Germinal center (tissue), 1 donor: ENCODE results near the gene BMI1.
"Not testable (repeated sequence)": the region's sequence is repeated elsewhere in the genome, so short reads cannot be mapped to it uniquely, and the experiment has no call there.

Experiments used
- DNase-seq: peaks from one replicate; pipeline ENCODE4 v3.0.0; 2012; ENCODE audit warnings: mixed read lengths, low spot score

The BMI1 gene

DNA sequence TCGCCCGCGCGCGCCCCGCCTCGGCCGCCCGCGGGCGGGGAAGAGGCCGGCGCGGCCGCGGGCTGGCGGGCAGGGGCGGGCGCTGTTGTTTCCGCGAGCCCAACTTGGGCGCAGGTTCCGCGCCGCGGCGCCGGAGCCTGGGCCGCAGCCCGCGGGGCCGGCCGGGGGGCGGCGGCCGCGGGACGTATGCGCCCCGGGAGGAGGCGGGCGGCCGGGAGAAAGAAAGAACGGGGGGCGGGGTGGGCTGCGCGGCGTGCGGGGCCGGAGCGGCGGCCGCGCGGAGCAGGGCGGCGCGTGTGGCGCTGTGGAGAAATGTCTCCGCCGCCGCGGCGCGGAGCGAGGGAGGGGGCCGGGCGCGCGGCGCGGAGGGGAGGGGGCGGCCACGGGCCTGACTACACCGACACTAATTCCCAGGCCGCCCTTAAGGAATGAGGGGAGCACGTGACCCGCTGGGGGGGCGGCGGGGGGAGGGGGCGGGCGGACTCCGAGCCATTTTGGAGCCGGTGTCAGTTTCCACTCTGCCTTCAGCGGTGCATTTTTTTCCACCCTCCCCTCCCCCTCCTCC, at the start of gene BMI1:
TSS of gene BMI1 (plus strand) at position 509 of the 565 bp plus-strand sequence. CDS start 5,351 bp downstream, outside the sequence.
- DNase-seq: peak; percentile 56

DNA sequence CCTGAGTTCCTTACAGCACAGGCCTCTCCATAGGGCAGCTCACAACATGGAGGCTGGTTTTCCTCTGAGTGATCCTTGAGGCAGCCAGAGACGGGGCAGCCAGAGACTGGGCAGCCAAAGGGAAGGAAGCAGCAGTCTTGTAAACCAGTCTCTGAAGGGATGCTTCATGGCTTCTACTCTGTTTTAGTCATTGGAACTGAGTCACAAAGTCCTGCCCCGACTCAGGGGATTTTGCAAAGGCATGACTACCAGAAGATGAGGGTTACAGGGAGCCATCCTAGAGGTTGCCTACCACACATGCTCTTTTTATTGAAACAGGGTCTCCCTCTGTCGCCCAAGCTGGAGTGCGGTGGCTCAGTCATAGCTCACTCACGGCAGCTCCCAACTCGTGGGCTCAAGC, 49.1 kb upstream of the BMI1 start:
- no peak for DNase-seq

DNA sequence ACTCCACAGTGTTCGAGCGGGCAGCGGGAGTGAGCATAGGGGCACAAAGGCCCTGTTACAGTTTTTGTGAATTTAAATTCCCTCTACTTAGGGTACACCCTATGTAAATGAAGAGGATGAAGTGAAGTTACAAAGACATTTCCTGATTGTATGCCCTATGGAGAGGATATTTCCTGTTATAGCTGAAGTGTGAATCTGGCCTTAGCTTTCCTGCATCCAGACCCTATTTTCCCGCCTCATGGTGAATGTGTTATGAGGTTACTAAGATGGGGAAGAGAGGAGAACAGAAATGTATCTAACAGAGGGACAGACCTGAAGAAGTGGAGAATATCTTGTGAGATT, 42.5 kb upstream of the BMI1 start:
- no peak for DNase-seq

DNA sequence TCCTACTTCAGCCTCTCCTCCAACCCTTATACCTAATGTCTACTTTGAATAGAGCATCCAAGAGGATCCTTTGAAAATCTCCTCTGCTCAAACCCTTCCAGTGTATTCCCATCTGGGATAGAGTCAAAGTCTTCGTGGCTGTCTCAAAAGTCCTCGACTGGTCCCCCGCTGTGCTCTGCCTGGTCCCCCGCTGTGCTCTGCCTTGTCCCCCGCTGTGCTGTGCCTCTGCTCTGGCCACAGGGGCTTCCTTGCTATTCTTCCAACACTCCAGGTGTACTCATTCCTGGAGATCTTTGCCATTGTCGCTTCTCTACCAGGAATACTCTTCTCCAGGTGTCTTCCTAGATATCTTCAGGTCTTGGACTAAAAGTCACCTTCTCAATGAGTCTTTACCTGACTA, 40.8 kb upstream of the BMI1 start:
- no peak for DNase-seq

DNA sequence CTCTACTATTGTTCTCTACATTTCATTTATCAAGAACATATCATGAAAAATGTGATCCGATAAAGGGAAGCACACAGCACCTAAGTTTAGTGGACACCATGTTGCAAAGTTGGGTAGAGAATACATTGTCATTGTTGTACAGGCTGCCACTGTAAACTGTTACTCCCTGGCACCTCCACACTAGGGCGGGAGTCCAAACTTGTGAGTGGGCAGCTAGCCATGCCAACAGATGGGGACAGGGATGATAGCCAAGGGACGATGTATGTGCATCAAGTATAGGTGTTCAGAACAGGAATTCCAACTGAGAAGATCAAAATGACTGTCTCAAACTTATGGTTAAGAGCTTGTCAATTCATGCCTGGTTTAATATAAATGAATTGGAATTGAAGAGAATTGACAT, 35.8 kb upstream of the BMI1 start:
- no peak for DNase-seq

DNA sequence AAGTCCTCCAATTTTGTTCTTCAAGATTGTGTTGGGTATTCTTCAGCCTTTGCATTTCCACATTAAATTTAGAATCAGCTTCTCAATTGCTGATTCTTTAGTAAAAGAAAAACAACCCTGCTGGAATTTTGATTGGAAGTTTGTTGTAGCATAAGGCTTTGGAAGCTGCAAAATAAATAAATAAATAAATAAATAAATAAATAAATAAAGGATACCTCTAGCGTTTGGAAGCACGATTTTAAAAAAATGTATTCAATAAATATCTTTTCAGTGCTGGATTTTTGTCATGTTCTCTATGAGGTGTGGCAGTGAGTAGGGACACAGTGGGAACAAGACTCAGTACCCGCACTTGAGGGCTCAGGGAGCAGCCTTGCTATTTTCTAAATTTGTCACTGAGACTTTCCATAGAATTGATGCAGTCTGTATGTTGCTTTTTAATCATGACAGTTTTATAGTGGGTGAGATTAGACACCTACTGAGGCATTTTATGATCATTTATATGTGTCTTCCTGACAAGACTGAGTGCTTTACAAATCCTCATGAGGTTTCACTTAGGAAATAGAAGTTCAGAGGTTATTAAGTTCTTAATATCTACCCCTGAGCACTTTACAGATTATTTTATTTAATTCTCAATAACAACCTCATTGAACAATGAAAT, 27.0 kb upstream of the BMI1 start:
- no peak for DNase-seq

DNA sequence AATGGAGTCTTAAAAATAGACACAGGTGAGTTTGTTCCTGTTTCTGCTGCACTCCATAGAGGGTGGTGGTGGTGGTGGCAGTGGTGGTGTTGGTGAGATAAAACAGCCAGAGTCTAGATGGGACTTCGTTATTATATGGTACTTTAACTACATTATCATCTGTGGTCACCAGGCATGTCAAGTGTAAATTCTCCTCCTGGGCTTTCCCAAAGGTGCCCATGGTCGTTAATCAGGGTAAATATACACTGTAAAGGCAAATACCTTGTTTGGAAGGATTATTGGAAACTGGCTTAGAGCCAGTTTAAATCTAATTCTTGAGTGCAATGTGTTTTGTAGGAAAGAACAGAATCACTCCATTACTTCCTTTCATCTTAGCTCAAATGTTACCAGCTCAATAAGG, 26.2 kb upstream of the BMI1 start:
- no peak for DNase-seq

DNA sequence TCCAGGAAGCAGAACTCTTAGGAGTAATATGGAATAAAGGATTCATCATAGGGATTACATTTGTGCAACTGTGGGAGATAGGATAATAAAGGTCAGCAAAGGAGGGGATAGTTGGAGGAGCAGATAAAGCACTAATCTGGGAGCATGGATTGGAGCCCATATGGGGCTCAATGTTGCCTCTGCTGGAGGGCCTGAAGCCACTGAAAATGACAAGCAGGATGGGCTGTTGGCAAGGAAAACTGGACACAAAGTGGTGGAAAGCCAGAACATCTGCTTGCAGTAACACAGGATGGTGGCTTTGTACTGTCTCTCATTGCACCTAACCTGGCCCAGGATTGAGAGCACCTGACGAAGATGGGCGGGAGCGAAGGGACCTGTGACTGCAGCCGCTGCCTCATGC, 19.7 kb upstream of the BMI1 start:
- no peak for DNase-seq

DNA sequence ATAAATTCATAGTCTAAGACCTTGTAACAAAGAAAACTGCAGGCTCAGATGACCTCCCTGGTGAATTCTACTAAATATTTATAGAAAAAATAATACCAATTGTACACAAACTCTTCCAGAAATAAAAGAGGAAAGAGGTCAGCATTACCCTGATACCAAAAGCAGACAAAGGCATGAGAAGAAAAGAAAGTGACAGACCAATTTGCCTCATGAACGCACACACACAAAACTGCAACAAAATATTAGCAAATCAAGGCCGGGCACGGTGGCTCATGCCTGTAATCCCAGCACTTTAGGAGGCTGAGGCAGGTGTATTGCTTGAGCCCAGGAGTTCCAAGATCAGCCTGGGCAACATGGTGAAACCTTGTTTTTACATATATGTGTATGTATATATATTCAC, 17.4 kb upstream of the BMI1 start:
- DNase-seq: no peak

DNA sequence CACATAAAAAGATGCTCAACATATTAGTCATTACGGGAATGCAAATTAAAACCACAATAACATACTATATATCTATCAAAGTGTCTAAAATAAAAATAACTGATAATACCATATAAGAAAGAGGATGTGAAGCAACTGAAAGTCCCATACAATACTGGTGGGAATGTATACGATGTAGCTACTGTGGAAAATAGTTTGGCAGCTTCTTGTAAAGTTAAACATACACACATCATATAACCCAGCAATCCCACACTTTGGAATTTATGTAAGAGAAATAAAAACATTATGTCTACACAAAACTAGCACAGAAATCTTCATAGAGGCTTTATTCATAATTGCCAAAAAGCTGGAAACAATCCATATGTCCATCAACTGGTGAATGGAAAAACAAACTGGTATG, 15.2 kb upstream of the BMI1 start:
- DNase-seq: no peak

DNA sequence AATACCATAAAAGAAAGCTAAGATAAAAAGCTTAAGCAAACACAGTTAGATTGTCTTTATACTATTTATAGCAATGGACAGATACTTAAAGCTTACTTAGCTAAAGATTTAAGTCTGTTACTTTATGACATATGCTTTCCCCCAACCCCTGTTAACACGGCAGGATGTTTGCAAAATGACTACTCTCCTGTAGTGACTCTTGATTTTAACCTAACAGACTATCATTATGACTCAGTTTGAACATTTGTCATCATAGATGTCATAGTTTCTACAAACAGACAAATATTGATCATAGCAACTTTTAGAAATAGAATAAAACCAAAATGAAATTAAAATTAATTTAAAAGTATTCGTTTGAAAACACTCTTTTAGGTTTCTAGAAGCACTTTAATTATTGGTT, 12.5 kb upstream of the BMI1 start:
- no peak for DNase-seq

DNA sequence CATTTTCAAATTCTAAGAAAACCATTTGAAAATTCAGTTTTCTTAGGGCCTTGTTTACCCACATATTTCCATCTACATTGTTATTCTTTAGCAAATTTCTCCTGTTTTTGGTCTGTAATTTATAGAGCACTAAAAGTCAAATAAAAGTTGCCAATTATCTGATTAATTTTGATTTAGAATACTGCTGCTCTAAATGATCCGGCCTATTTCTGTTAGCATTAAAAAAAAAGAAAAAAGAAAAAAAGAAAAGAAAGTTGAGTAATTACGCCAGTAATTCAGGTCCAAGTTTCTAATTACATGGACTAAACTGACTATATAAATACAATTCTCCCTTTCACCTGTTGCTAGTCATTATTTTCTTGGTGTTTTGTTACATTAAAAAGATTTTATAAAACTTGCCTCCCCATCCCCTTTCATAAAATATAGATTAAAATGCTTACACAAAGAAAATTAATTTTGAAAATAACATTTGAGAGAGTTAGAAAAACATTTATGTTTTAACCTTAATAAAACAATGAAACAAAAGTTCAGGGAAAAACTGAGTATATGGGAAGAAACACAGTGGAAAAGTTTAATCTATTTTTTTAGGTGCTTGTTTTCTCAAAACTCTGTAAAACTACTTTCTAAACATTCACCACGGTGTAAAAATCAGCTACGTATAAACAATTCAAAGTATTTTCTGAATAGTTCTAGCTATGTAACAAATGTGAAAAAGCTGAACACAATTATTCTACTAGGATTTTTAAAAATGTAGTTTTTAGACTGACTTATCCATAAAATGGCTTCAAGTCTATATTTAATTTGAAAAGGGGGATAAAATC, 11.5 kb upstream of the BMI1 start:
- DNase-seq: no peak

DNA sequence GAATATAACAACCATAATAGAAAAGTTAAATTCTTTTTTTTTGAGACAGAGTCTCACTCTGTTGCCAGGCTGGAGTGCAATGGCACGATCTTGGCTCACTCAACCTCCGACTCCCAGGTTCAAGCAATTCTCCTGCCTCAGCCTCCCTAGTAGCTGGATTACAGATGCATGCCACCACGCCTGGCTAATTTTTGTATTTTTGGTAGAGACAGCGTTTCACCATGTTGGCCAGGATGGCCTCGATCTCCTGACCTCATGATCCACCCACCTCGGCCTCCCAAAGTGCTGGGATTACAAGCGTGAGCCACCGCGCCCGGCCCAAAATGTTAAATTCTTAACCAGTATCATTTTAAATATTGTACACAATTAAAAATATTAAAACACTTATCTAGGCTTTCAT, 10.9 kb upstream of the BMI1 start:
- not testable (repeated sequence) for DNase-seq

DNA sequence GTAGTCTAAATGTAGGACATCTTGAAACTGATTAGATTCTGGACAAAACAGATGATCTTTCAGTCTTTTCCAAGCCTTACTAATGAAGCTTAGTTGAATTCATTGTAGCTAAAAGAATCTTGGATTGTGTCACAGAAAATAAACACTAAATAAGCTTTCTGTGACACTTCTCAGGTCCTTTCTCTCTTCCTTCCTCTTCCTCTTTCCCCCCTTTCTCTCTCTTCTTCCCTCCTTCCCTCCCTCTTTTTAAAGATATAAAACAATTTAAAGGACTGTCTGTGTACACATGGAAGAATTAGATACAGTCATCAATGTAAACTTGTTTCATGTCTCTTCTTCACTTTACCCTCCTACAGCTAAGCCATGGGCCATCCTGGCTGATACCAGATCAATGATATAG, 10.0 kb upstream of the BMI1 start:
- DNase-seq: no peak

DNA sequence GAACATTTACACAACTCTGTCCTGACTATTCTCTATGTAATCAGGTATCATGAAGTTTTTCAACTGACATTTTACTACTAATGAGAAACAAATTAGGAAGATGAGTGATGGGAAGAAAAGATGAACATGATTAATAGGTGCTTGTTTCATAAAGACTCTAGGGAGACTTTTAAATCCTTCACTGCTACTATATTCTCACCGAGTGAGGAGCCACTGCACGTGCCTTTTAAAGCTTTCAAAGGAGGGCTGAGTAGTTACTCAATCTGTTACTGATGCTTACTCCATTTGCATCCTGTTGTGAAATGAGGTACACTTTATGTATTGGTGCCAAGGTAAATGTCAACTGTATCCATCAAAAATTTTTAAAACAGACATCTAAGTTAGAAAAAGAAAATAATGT, 6.0 kb upstream of the BMI1 start:
- no peak for DNase-seq

DNA sequence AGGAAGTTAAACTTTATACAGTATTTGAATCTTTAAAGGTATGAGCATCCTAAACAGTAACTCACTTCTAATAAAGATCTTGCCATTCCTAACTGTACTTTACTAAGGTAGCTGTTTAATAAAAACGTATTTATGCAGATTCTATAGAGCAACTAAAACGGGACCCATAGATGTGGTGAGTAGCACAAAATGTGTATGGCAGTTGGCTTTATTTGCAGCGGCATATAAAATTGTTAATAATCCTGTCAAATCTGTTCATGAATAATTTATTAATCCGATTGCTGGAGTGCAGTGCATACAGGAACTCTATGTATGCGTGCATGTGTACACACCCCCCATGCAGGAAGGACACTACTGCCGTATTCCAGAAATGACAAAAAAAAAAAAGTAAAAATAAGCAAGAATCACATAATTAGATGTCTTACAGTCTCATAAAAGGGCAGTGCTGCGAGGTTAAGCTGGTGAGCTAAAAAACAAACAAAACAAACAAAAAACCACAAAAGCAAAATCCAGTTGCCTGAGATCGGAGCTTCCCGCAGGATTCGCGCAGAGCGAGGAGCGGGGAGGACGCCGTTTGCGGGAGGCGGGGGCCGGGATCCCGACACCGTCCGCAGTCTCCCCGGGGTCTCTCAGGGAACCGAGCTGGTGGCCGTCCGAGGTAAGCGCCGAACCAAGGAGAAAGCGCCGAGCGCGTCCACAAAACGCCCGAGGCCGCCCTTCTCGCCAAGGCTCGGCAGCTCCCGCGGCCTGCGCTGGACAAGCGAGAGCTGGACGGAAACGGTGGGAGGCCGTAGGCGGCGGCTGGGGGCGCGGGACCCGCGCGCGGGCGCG, 5.2 kb upstream of the BMI1 start:
- DNase-seq: no peak

DNA sequence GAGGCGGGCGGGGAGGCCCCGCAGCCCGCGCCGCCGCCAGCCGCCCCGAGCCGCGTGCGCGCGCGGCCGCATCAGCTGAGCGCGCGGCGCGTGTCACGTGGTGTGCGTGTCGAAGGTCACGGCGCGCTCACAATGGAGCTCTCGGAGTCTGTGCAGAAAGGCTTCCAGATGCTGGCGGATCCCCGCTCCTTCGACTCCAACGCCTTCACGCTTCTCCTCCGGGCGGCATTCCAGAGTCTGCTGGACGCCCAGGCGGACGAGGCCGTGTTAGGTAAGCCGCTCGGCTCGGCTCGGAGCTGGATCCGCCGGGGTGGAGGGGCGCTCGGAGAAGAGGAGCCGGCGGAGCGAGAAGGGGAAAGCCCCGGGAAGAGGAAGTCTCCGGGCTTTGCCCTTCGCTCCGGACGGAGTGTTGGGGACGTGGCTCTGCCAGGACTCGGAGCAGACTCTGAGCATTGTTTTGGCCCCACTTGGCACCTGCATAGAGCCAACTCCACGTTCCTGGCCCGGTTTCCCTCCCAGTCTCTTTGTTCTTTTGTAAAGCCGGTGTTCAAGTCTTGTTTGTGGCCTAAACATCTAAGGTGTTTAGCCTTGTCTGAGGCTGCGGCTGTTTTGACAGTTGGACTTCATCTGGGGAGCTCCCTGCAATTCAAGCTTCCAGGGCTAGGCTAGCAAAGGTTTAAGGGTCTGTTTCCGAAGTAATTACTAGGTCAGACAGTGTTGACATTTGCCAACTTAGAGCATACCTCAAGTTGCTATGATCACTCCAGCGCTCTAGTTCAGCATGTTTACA, 4.4 kb upstream of the BMI1 start, which contains the start of gene COMMD3:
TSS of gene COMMD3 (plus strand) at position 103 of the 790 bp plus-strand sequence. CDS start at position 133, 30 bp downstream.
- peak; percentile 75 for DNase-seq

DNA sequence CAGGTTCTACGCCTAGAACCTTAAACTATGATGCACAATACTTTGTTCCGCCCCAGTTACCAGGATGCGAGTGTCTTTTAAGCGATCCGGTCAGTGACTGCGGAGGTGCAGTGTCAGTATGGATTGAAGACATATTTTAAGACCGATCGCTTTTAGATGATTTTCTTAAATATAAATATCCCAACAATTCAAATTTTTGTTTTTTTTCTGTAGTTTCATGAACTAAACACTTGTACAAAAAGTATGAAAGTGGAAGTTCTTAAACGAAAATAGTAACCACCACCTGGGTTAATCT, 3.9 kb upstream of the BMI1 start:
- DNase-seq: peak; percentile 59

DNA sequence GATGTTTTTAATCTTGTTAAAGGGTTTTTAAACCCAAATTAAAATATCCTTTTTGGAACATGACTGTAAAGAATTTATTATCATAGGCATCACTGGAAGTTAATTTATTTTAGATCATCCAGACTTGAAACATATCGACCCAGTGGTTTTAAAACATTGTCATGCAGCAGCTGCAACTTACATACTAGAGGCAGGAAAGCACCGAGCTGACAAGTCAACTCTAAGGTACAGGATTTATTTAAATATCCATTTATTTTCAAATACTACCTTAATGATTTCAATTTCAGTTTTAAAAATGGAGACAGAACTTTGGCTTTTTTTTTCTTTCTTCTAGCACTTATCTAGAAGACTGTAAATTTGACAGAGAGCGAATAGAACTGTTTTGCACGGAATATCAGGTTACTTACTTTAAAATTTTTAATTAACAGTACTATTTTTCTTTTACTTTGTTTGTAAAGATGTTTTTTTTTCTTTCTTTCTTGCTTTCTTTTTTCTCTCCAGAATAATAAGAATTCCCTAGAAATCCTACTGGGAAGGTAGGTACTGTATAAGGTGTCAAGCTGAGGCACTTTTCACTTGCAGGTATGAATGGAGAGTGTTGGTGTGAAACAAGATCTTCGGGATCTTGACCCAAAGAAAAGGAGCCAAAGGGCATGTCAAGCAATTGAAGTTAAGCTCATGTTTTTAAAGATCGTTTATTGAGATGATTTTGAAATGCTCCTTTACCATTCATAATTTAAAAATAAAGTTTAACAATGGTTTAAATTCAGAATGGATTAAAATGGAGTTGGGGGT, 2.9 kb upstream of the BMI1 start:
- DNase-seq: no peak

DNA sequence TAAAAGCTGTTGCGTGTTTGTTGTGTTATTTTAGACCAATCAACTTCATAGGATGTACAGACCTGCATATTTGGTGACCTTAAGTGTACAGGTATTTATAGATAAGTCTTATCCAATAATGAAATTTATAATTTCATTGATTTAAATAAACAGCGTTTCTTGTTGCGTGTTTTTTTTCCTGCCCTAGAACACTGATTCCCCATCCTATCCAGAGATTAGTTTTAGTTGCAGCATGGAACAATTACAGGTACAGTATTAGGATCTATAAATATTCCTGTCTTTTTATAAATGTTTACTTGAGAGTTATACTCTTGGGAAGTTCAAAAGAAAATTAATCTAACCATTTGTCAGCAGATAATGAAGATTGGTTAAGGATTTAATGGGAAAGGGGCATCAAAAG, 2.1 kb upstream of the BMI1 start:
- DNase-seq: no peak

DNA sequence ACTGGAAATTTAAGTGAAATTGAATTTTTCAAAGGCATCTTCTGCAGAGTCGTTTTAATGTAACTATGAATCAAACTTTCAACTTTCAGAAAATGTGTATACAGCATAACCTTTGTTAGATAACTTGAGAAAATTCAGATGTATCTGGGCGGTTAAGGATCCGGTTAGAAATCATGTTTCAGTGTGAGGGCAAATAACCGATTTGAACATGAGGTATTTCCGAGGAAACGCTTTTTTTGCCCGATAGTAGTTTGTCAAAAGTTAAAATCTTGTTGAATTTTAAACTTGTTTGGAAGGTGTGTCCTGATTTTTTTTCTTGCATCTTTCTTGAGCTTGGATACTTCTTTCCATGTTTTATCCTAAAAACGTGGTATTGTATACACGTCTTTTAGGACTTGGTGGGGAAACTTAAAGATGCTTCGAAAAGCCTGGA, 1.3 kb upstream of the BMI1 start:
- DNase-seq: no peak
